GM19452 (cell line): ENCODE measurements around the gene PRKN.
"Not testable (repeated sequence)": the region's sequence is repeated elsewhere in the genome, so short reads cannot be mapped to it uniquely, and the experiment has no call there.

ENCODE experiments used
- ATAC-seq: cut with Tn5 transposase; IDR thresholded peaks from one replicate; pipeline ENCODE4 v1.9.1; 2021; ENCODE audit not compliant: unreplicated experiment

Gene PRKN

GRCh38 chr6:161926324-161926723 lies 801.2 kb downstream of the PRKN start:
- no peak for ATAC-seq

GRCh38 chr6:161924516-161925116 lies 803.0 kb downstream of the PRKN start:
- ATAC-seq: no peak

GRCh38 chr6:161922631-161923119 lies 804.9 kb downstream of the PRKN start:
- ATAC-seq: no peak

- no peak for ATAC-seq
These were observed 805.8 kb downstream of the PRKN start for GRCh38 chr6:161921602-161922395.

- ATAC-seq: no peak
These were observed 807.9 kb downstream of the PRKN start for GRCh38 chr6:161919691-161920090.

- ATAC-seq: no peak
These were observed 808.8 kb downstream of the PRKN start for GRCh38 chr6:161918628-161919205.

- ATAC-seq: no peak
These were observed 809.4 kb downstream of the PRKN start for GRCh38 chr6:161918109-161918531.

- no peak for ATAC-seq
These were observed 809.9 kb downstream of the PRKN start for GRCh38 chr6:161917645-161918044.

GRCh38 chr6:161915456-161915964 lies 812.1 kb downstream of the PRKN start:
- ATAC-seq: no peak

GRCh38 chr6:161908872-161909271 lies 818.7 kb downstream of the PRKN start:
- ATAC-seq: no peak

- no peak for ATAC-seq
These were observed 821.0 kb downstream of the PRKN start for GRCh38 chr6:161906571-161906970.

GRCh38 chr6:161903584-161904212 lies 823.9 kb downstream of the PRKN start:
- ATAC-seq: no peak

- ATAC-seq: no peak
These were observed 825.7 kb downstream of the PRKN start for GRCh38 chr6:161901740-161902426.

GRCh38 chr6:161894436-161894835 lies 833.1 kb downstream of the PRKN start:
- ATAC-seq: no peak

- no peak for ATAC-seq
These were observed 836.0 kb downstream of the PRKN start for GRCh38 chr6:161891542-161891941.

GRCh38 chr6:161890832-161891297 lies 836.7 kb downstream of the PRKN start:
- no peak for ATAC-seq

GRCh38 chr6:161890133-161890831 lies 837.3 kb downstream of the PRKN start:
- ATAC-seq: no peak

GRCh38 chr6:161889324-161889723 lies 838.2 kb downstream of the PRKN start:
- no peak for ATAC-seq

- not testable (repeated sequence) for ATAC-seq
These were observed 841.0 kb downstream of the PRKN start for GRCh38 chr6:161886545-161886944.

GRCh38 chr6:161884782-161885181 lies 842.8 kb downstream of the PRKN start:
- no peak for ATAC-seq
